ENCODE data around the gene HPCAL1. TPM values are rescaled to one million over a fixed set of nuclear protein-coding genes. Genes with fewer than 3 reads are reported as not detected.
A peak's percentile ranks its signal among the peaks of the same experiment; 100 is the strongest.

HPCAL1 gene
- total RNA-seq, 4 donors from 2014 or later: 29.0 to 56.7 (median 34.5) TPM

GRCh38 chr2:10388954-10389560 is 86.4 kb downstream of the HPCAL1 start:
- peaks cover 0 to 39% (median 15%) of the 10 kb centered on the region in 4 donors for H3K4me1 ChIP-seq
- no peaks in the 10 kb centered on the region for H3K27me3 ChIP-seq
- 92 to 93% methylated on average over 12 of the region's 12 CpGs for WGBS, 2 donors
- H3K9me3 ChIP-seq: no peaks in the 10 kb centered on the region
- TF ChIP-seq POLR2A (IDR thresholded peaks at IDR 0.05) (no peak), CTCF (IDR thresholded peaks at IDR 0.05) (no peak), EP300 (IDR thresholded peaks at IDR 0.05) (no peak)
- H3K27ac ChIP-seq: peak overlapping the region in 1 of 4 donors; percentile 13
- no peaks in the 10 kb centered on the region for H3K36me3 ChIP-seq
- no peak overlapping the region for H3K4me3 ChIP-seq
- no peak for DNase-seq (ENCODE audit: low spot score in 2 of 2)

- DNase-seq (ENCODE audit: low spot score in 2 of 2): no peak
- no peaks in the 10 kb centered on the region for H3K9me3 ChIP-seq
- H3K27ac ChIP-seq: peak overlapping the region in 3 of 4 donors; percentile 13 to 22 (median 15)
- 43 to 57% methylated on average over 5 of the region's 5 CpGs for WGBS, 2 donors
- no peaks in the 10 kb centered on the region for H3K27me3 ChIP-seq
- no peak overlapping the region for H3K4me3 ChIP-seq
- H3K4me1 ChIP-seq: peaks cover 0 to 39% (median 15%) of the 10 kb centered on the region in 4 donors
- no peaks in the 10 kb centered on the region for H3K36me3 ChIP-seq
- TF ChIP-seq POLR2A (IDR thresholded peaks at IDR 0.05) (no peak), EP300 (IDR thresholded peaks at IDR 0.05) (peak in 1 of 2 donors; percentile 7)
Observed at GRCh38 chr2:10389573-10389972, 86.9 kb downstream of the HPCAL1 start.

- no peak for TF ChIP-seq CTCF (IDR thresholded peaks at IDR 0.05)
- TF ChIP-seq POLR2A (IDR thresholded peaks at IDR 0.05): no peak
- no peak for TF ChIP-seq EP300 (IDR thresholded peaks at IDR 0.05)
- 60 to 66% methylated on average over 6 of the region's 6 CpGs for WGBS, 2 donors
- no peaks in the 10 kb centered on the region for H3K36me3 ChIP-seq
- H3K9me3 ChIP-seq: no peaks in the 10 kb centered on the region
- H3K4me1 ChIP-seq: peaks cover 0 to 39% (median 15%) of the 10 kb centered on the region in 4 donors
- no peak for DNase-seq (ENCODE audit: low spot score in 2 of 2)
- H3K27ac ChIP-seq: peak overlapping the region in 1 of 4 donors; percentile 22
- no peaks in the 10 kb centered on the region for H3K27me3 ChIP-seq
- H3K4me3 ChIP-seq: no peak overlapping the region
Observed at GRCh38 chr2:10390369-10390801, 87.7 kb downstream of the HPCAL1 start.

GRCh38 chr2:10392100-10392499 is 89.4 kb downstream of the HPCAL1 start:
- Histone ChIP-seq H3K4me3 (no peak overlapping the region), H3K4me1 (peaks cover 0 to 39% (median 15%) of the 10 kb centered on the region in 4 donors), H3K9me3 (no peaks in the 10 kb centered on the region), H3K27ac (no peak overlapping the region), H3K27me3 (no peaks in the 10 kb centered on the region), H3K36me3 (no peaks in the 10 kb centered on the region)
- TF ChIP-seq EP300 (IDR thresholded peaks at IDR 0.05): no peak
- no peak for TF ChIP-seq CTCF (IDR thresholded peaks at IDR 0.05)
- no peak for TF ChIP-seq POLR2A (IDR thresholded peaks at IDR 0.05)
- DNase-seq (ENCODE audit: low spot score in 2 of 2): no peak
- WGBS, 2 donors: 96 to 99% methylated on average over 5 of the region's 5 CpGs

- TF ChIP-seq CTCF (IDR thresholded peaks at IDR 0.05) (no peak), POLR2A (IDR thresholded peaks at IDR 0.05) (no peak), EP300 (IDR thresholded peaks at IDR 0.05) (no peak)
- H3K4me3 ChIP-seq: no peak overlapping the region
- 74 to 88% methylated on average over 5 to 6 of the region's 6 CpGs for WGBS, 2 donors
- no peak for DNase-seq (ENCODE audit: low spot score in 2 of 2)
- H3K4me1 ChIP-seq: peaks cover 0 to 37% (median 15%) of the 10 kb centered on the region in 4 donors
- peaks cover 0 to 3% (median 0%) of the 10 kb centered on the region in 3 donors for H3K36me3 ChIP-seq
- no peak overlapping the region for H3K27ac ChIP-seq
- no peaks in the 10 kb centered on the region for H3K9me3 ChIP-seq
- no peaks in the 10 kb centered on the region for H3K27me3 ChIP-seq
Observed at GRCh38 chr2:10392548-10392947, 89.8 kb downstream of the HPCAL1 start.

All from tibial nerve (tissue), 4 donors.